A549 (cell line): ENCODE measurements around the gene CNBP.

Source experiments
- BHLHE40 ChIP-seq: IDR thresholded peaks from 2 replicates; pipeline ENCODE4 v1.6.1; 2012; ENCODE audit warnings: low read depth, low read length, inconsistent platforms
- HOXB5 ChIP-seq: fragments of 250-450 bp; sonication (Bioruptor Pico); IDR thresholded peaks from 2 replicates; pipeline ENCODE4 v1.5.0; 2020; ENCODE audit warnings: mild to moderate bottlenecking, moderate library complexity
- POLR2A ChIP-seq: IDR thresholded peaks from 2 replicates; pipeline ENCODE4 v1.6.1; 2012; ENCODE audit warnings: mild to moderate bottlenecking, low read length

- TF ChIP-seq POLR2A (no peak), BHLHE40 (no peak), HOXB5 (CRISPR knock-in tag) (no peak)
These were observed 7.6 kb downstream of the CNBP start for GRCh38 chr3:129176051-129176450.
